ENCODE measurements around the gene MFSD8. TPM values are rescaled to one million over a fixed set of nuclear protein-coding genes. Genes with fewer than 3 reads are reported as not detected.

Gene MFSD8
- 10.5 and 13.5 TPM in 2 replicates for total RNA-seq

GRCh38 chr4:127965062-127965802 is at the start of gene MFSD8, which contains the start of gene ABHD18:
MFSD8 (minus strand) TSS chr4:127965173; CDS start chr4:127965133, 40 bp downstream.
ABHD18 (plus strand) TSS chr4:127965406; CDS start chr4:127982956, 17,550 bp downstream.

DNA sequence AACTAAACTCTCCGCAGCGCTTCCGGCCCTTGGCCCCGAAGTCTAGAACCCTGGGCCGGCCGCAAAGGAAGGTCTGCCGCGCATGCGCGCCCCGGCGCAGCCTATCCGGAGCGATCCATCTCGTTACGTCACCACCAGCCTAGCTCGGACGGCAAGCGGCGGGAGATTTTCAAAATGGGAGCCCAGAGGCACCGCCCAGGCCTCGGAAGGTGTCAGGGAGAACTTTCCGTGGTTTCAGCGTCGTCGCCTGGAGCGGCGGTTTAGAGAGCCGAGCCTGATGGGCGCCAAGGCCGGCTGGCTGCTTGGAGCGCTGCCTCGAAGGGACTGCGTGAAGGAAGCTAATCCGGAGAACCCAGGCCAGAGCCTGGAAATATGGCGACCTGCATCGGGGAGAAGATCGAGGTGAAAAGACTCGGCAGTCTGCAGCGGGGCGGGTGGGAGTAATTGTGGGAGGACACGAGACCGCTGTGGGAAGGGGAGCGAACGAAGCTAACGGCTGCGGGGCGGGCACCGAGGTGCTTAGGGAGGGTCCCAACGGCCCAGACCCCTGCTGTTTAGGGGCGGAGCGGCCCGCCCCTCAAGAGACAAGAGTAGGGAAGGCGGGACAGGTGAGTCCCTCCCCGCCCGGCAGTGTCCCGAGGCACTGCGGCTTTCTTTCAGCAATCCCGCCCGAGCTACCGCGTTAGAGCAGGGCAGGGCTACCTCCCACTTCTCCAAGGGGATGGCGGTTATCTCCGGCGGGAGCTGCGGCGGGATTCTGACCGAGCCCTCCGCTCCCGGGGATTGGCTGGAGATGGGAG is 84.0 kb downstream of the MFSD8 start, which contains the start of gene PLK4:
Gene PLK4, plus strand, starts transcription at position 131 of the 800 bp plus-strand sequence. Its CDS starts 242 bp downstream, at position 373.

Other genes with a start within 250 kb of the MFSD8 start
- gene SLC25A31, start 234.8 kb downstream of the MFSD8 start, total RNA-seq: not detected in 2 replicates
- gene HSPA4L, start 182.9 kb downstream of the MFSD8 start, total RNA-seq: 4.0 and 8.3 TPM in 2 replicates
- 1.1 and 1.4 TPM in 2 replicates for gene PLK4, start 84.3 kb downstream of the MFSD8 start, total RNA-seq
- 4.7 and 5.8 TPM in 2 replicates for gene ABHD18, start 233 bp upstream of the MFSD8 start, total RNA-seq
- gene LARP1B, start 96.1 kb upstream of the MFSD8 start, total RNA-seq: 19.2 and 21.4 TPM in 2 replicates